ENCODE measurements around the gene KIAA1328. TPM values are rescaled to one million over a fixed set of nuclear protein-coding genes. Genes with fewer than 3 reads are reported as not detected.

The KIAA1328 gene
- total RNA-seq, 2 donors from 2014 or later: 4.3 to 6.6 TPM

- ATAC-seq (no peak), DNase-seq (no peak)
- intact Hi-C loops (cut with DNase I, micrococcal nuclease): no loop called here
Observed at GRCh38 chr18:37173384-37173783, 344.5 kb downstream of the KIAA1328 start.

- DNase-seq: no peak
- no peak for ATAC-seq
- intact Hi-C loops (cut with DNase I, micrococcal nuclease): no loop called here
Observed at GRCh38 chr18:37175727-37176620, 347.0 kb downstream of the KIAA1328 start.

GRCh38 chr18:37176621-37176934 lies 347.7 kb downstream of the KIAA1328 start:
- DNase-seq (no peak), ATAC-seq (no peak)
- intact Hi-C loops (cut with DNase I, micrococcal nuclease): no loop called here

- ATAC-seq (peak; percentile 90), DNase-seq (peak in 1 of 2 donors; percentile 12)
- intact Hi-C loops (cut with DNase I, micrococcal nuclease): no loop called here
Observed at GRCh38 chr18:37179384-37179783, 350.5 kb downstream of the KIAA1328 start.

- no peak for ATAC-seq
- intact Hi-C loops (cut with DNase I, micrococcal nuclease): no loop called here
- no peak for DNase-seq
Observed at GRCh38 chr18:37180086-37180485, 351.2 kb downstream of the KIAA1328 start.

DNA sequence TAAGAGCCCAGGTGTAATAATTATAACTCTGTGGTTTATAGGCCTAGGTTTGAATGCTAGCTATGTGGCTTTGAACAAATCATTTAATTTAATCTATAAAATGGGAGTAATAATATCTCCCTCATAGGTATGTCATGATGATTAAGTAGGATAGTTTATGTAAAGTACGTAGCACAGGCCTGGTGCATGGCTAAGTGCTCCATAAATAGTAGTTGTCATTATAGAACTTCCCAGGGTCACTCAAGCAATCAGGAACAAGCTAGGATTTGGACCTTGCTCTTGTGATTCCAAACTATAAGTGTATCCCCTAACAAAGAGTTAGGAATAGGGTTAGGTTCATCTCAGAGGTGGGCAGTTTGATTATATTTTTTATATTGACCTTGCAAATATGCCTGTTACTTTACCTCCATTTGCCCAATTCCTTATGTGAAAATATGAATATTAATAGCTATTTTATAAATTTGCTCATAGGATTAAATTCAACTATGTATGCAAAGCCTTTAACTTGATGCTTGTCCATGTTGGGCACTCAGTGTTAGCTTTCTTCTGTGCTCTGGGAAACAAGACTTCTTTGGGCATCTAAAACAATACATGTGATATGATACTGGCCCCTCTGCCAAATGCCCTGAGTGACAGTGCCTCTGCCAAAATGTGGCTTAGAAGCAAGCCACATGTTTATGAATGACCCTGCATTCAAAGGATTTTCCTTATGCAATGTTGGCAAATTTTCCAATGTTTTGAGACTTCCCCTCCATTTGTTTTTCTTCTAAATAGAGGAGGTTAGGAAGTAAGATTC lies 353.6 kb downstream of the KIAA1328 start:
- no peak for DNase-seq
- intact Hi-C loops (cut with DNase I, micrococcal nuclease): no loop called here
- no peak for ATAC-seq

DNA sequence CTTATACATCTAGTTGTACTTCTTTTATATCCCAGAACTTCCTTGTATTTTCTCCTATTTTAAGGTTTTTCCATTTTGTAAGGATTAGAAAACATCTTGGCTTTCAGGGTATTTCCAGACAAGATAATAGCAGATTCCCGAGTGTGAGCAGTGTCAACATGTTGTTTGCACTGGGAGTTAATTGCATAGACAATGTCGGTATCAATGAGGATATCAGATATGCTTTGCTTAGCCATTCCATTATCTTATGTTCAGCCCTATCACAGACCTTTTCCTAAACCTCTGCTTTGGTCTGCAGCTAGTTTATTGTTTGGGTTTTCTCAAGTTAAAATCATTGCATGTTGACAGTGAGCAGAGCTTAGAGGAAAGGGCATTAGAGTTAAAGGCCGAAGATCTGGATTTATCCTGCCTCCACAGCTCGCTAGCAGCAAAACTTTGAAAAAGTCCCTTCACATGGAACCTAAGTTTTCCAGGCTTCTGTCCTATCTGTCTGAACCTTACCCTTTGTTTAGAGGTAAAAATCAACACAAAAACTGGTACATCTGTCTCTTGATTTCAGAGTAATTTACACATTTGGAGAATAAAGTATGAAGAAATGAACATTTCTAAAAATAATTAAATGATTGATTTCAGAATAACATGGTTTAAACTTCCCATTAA lies 355.4 kb downstream of the KIAA1328 start:
- no peak for DNase-seq
- ATAC-seq: no peak
- intact Hi-C loops (cut with DNase I, micrococcal nuclease): no loop called here

DNA sequence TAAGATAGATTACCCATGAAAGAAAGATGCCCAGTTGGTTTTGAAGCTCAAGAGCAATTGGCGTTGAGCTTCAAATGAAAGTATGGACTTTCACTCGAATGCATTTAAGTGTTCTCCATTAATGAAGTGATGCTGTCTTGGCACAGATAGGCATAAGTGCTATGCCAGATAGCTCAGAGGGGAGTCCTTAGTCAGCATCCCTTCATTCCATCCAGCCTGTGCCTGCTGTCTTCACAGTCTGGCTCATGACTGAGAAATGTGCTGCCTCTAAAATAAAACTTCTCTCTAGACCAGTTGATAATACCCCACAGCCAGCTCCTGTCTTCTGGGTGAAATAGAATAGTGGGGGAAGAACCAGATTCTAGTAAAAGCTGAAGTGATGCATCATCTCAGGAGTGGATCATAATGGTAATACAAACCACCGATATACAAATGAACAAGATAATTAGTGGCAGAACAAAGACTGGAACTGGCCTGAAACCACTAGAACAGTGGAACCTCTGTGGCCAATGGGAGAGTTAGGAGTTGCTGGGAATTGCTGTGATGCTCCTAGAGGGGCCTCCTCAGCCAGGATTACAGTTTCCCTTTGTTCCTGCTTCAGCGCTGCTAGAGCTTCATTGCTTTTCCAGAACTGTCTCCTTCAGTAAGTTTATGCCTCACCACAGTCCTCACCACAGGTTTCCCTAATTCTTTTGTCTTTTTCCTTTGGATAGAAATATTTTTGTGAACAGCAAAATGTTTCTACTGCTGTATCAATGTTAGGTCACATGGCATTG lies 359.3 kb downstream of the KIAA1328 start:
- DNase-seq (no peak), ATAC-seq (no peak)
- intact Hi-C loops (cut with DNase I, micrococcal nuclease): no loop called here

- DNase-seq (no peak), ATAC-seq (no peak)
- intact Hi-C loops (cut with DNase I, micrococcal nuclease): no loop called here
Observed at GRCh38 chr18:37199741-37200140, 370.8 kb downstream of the KIAA1328 start.

DNA sequence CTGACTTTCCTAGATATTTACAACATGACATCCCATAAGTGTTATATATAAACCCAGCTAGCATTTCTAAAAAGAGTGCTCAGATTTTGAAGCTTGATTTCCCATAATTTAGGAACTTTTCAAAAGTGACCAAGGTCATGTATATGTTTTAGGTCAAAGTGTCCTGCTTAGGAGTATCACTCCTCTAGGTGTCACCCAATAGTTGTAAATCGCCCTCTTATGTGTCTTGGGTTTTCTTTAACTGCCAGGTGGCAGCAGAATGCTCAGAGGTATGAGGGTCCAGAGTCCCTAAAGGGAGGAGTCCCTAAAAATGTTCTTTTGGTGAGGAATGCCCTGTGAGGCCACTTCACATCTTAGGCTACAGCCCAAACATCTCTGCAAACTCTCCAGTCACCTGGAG lies 378.4 kb downstream of the KIAA1328 start:
- intact Hi-C loops (cut with DNase I, micrococcal nuclease): no loop called here
- ATAC-seq: no peak
- DNase-seq: no peak

DNA sequence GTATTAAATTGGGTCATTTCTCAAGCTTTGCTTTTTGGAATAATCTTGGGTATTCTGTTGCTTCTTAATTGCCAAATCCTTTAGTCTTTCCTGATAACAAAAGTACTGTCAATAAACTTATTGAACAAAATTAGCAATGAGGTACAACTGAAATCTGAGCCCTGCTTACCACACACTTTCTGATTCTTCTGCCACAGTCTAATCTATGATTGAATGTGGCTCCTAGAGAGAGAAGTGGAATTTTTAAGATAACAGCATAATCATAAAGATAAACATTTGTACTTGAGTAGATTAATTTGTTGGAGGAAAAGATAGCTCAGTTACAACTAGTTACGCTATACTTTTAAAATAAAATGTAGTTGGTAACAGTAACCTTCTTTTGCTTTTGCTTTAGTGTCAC lies 381.9 kb downstream of the KIAA1328 start:
- ATAC-seq (no peak), DNase-seq (no peak)
- intact Hi-C loops (cut with DNase I, micrococcal nuclease): no loop called here

DNA sequence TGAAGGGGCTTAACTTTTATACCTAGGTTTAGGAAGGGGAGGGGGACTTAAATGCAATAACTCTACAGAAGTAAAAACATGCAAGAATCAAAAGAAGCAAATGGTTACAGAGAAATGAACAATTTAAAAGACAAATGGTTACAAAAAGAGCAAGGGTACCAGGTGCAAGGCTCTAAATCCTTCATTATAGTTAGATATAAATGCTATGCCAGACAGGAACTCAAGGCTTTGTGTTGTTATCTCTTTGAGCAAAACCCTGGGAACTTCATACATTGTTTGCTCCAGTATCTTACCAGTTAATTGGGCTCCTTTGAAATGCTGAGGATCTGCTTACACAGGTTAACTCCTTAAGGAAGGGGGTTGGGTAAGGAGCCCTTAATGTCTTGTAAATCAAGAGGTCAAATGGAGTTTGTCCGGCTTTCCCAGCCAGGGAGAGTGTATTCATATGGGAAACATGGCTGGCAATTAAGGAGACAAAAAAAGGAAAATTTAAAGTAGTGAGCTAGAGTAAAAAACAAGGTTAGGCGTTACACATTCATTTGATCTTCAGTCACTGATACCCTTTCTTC lies 389.2 kb downstream of the KIAA1328 start:
- DNase-seq (no peak), ATAC-seq (no peak)
- intact Hi-C loops (cut with DNase I, micrococcal nuclease): no loop called here

DNA sequence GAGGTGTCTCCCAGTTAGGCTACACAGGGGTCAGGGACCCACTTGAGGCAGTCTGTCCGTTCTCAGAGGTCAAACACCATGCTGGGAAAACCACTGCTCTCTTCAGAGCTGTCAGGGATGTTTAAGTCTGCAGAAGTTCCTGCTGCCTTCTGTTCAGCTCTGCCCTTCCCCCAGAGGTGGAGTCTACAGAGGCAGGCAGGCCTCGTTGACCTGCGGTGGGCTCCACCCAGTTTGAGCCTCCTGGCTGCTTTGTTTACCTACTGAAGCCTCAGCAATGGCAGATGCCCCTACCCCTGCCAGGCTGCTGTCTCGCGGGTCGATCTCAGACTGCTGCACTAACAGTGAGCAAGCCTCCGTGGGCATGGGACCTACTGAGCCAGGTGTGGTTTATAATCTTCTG lies 390.3 kb downstream of the KIAA1328 start:
- no peak for ATAC-seq
- no peak for DNase-seq
- intact Hi-C loops (cut with DNase I, micrococcal nuclease): no loop called here

DNA sequence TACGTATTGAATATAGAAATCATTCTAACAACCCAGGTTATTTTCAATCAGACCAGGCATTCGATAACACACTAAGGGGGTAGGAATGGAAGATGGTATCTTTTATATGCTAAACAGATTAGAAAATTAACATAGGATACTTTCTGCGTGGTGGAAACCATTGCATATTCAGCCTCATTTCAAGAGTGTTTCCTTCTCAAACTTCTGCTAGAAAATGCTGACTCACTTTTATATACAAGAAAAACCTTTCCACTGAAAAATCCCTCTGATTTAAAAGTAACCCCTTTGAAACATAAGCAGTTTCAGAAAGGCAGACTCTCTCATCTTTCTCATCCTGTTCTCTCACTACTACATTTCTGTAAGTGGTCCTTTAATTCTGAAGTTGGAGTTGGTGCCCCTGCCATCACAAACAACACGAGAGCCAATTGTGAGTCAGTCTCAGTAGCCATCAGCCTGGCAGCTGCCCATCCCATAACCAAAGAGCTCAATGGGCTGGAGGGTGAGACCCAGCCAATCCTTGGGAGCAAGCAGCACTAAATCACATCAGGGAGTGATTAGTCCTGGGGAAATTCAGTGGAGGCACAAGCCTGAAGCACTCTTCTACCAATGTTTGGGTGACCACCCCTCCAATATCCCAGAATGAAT lies 393.5 kb downstream of the KIAA1328 start:
- no peak for DNase-seq
- intact Hi-C loops (cut with DNase I, micrococcal nuclease): no loop called here
- ATAC-seq: no peak

DNA sequence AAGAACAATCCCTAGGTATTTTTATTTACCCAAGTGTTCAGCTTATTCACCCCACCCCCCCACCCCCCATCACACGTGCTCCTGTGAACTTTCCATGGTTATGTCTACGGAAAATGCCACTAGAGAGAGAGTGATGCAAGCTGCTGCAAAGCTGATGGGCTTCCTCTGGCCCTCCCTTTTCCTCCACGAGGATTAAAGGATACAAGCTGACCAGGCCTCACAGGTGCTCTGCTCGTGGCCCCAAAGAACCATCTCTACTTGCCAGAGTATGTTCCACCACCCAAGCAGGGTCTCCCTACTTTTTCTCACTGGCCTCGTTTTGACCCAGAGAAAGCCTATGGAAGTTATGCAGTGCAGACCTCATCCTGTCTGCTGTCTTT lies 394.1 kb downstream of the KIAA1328 start:
- ATAC-seq (no peak), DNase-seq (no peak)
- intact Hi-C loops (cut with DNase I, micrococcal nuclease): no loop called here

DNA sequence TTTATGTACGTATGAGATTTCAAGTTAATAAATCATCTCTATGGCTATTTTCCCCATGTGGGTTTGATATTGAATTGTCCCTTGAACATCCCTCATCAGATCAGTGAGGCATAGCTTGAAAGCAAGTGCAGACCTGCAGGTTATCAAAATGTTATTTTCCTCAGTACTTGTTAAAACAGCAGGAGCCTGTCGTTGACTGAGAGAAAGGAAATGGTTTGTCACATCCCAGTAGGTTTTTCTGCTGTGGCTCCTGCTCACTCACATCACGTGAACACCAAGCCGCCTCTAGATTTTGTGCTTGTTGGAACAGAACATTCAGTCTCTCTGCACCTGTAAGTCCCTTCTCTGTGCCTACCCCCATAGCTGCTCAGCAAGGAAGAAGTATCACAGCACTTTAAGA lies 396.4 kb downstream of the KIAA1328 start:
- intact Hi-C loops (cut with DNase I, micrococcal nuclease): no loop called here
- ATAC-seq (no peak), DNase-seq (no peak)

- DNase-seq: no peak
- no peak for ATAC-seq
- intact Hi-C loops (cut with DNase I, micrococcal nuclease): no loop called here
Observed at GRCh38 chr18:37230768-37231167, 401.8 kb downstream of the KIAA1328 start.

- ATAC-seq: no peak
- DNase-seq: no peak
- intact Hi-C loops (cut with DNase I, micrococcal nuclease): no loop called here
Observed at GRCh38 chr18:37231251-37231650, 402.3 kb downstream of the KIAA1328 start.

Measured in left colon (tissue), 2 donors.